NCI-H82 treated with DMSO at 0.1 percent for 48 hours (cell line): Measurements from ENCODE around the gene MTA2.

Experiments
- DNase-seq: peaks from one replicate; lab custom pipeline; 2025; ENCODE audit not compliant: unreplicated experiment; lab: John Stamatoyannopoulos, UW

MTA2 gene

DNA sequence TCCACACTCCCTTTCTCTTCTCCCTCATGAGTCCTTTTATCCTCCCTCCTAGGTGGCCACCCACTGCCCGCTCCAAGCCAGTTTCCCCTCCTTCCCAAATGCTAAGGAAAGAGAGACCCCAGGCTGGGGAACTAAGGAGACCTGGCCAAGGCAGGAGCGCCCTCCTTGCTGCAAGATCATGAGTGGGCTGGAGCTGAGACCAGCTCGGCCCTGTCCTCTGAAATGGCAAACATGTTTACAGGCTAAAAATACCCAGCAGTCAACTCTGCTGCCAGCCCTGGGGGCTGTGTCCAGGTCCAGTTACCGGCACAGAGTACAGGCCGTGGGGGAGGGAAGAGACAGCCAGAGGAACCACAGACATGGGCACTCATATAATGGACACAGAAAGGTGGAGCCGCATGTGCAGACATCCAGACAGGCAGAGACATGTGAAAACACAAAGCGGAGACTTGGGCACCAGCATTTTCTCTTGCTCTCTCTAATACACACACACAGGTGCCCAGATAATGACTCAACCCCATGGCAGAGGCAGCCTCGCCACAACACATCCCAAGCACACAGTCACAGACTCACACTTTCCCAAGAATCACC is 53.9 kb downstream of the MTA2 start:
- no peak for DNase-seq

DNA sequence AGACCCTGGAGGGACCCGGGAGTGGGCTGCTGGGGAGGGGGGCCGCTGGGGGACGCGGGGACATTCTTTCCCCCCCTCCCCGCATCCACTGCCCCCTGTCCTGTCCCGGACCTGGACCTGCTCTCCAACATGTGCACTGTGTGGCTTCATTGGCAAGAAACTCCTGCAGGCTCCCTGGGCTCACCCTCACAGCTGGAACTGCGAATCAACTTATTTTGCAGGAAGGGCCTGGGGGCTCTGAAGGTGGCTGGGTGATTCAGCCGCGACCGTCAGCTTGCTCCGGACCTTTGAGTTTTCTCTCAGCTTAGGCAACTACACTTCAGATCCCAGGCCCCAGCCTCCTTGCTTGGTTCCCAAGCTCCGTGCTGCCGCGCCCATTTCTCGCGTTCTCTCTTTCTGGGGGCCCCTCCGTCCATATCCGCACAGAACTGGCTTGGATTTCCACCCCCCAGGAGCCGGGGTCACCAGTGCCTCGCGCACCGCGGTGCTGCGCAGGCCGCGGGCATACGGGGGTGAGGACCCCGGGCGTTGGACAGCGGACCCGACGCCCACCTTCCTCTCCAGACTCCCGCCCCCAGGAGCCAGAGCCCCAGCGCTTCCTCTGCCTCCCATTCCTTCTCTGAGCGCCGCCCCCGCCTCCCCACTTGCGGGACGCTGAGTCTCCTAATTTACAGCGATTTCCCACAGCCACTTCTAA is 54.6 kb downstream of the MTA2 start:
- no peak for DNase-seq

DNA sequence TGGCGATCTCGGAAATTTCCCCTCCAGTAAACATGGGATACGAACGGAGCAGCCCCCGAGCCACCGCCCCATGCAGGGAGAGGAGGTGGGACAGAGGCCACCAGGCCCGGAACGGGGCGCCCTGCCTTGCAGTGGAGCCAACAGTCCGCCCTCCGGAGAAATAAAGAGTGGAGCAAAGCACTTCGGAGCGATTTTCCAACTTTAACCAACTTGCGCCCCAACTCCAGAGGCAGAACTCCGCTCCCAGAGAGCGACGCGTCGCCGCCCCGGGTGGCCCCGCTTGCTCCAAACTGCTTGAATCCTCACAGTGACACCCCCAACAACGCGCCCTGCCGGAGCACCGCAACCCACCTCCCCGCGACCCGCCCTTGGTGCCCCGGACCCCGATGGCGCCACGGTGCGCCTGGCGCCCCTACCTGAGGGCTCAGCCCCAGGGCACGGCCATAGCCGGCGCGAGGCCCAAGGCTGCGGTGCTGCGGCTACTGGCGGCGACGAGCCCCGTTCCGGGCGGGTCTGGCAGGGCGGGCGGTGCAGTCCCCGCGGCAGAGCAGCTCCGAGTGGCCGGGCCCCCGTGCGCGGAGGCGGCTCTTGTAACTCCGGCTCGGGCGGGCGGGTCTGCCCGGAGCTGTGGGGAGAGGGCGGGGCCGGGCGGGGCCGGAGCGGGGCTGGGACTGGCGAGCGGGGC is 55.3 kb downstream of the MTA2 start, which contains the start of gene AHNAK:
Gene AHNAK (minus strand): TSS at position 563 of the 685 bp plus-strand sequence. CDS start 10,708 bp downstream, outside the sequence.
- no peak for DNase-seq

DNA sequence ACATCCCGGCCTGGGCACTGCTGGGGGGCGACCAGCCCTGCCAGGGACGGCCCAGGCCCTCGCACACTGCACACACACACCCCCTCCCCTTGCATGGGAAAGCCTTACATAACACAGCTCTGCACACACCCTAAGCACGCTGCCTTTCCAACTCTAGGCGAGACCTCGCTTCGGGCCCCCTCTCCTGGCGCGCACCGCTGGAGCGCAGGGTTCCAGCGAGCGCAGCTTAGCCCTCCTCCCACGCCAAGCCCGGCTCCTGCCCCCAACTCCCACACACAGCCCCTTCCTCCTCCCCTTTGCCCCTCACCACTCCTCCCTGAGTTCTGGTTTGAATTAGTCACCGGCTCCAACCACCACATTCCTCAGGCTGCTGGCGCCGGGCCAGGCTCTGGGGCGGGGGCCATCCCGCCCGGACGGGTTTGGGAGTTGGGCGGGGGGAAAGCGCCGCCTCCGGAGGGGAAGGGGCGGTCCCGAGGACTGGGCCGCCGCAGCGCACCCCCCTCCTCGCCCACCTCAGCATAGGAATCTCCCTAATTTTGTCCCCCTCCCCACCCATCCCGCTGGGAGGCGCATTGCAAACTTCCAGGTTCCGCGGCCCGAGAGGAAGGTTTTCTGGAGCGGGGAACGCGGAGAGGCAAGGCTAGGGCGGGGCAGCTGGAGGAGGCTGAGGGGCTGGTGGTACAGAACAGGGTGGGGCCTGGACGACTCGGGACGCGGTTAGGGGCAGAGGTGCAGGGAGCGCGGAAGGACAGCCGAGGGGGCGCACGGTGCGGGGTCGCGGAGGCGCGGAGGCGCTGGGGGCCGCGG is 56.0 kb downstream of the MTA2 start:
- DNase-seq = no peak

DNA sequence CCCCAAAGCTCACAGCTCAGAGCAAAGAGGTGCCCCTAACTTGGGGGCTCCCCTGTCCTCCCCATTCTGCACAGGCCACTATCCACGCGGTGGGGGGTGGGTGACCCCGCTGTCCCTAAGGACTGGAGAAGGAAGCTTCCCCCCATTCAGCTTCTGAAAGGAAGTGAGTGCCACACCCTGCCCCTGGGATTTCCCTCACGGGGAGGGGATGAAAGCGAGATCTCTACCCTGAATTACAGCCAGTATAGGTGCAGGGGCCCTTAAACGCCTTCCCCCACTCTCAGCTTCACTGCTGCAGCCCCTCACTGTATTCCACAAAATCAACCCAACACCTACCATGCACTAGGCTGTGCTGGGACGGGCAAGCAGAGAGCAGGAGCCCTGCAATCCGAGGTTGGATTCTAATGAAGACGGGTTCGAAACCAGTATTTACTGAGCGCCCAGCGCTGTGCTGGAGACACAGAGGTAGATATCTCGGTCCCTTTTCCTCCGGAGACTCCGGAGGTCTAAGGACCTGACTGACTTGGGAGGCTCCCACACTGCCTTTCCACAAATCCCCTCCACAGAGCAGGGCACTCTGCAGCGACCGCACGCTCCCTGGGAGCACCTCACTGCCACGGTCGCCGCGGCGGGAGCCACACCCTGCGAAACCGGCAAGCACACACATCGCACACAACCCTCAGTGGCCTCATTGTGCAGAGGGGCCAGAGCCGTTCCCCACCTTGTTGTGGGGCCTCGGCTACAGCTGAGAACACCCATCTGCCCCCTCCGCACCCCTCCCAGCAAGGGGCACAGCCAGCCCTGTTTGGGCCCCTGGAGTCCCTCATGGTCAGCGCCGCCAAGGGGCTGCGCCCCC is 56.9 kb downstream of the MTA2 start:
- DNase-seq = no peak

DNA sequence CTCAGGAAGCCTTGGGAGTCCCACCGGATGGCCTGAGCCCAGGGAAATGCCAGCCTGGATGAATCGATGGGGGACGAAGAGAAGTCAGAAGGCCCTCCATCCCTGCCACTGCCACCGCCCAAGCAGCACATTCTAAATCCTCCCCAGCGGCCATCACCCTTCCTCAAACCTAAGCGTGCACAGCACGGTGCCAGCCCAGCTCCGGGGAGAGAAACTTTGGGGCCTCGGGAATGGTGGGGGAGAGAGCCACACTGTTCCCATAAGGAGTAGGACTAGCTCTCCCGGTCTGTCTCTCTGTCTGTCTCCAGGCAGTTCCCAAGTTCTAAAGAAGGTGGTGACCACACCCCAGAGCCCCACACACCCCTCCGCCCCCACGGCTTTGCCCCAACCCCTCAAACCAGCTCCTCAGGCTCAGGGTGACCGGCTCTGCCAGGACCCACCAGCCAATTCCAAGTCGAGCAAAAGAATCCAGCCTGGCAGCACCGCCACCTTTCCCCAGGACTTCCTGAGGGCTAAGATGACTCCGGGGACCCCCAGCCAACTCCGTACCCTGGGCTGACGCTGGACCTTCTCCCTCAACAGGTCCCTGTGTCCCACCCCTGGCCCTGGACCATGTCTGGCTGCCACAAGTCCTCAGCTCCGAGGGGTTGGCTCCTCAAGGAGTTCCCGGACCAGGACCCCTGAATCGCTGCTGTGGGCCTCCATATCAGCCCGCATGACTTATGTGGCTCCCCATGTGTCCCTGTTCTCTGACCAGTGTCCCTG is 57.8 kb downstream of the MTA2 start:
- no peak for DNase-seq
